VCaP (cell line): ENCODE data around the gene ARHGAP4.
A peak's percentile ranks its signal among the peaks of the same experiment; 100 is the strongest.

Experiments
- H3K27ac ChIP-seq: fragments of 450-650 bp; 2 replicates; pipeline ENCODE4 v1.5.1; 2017
- TF ChIP-seq, protein P1 (sequence below): fragments of 450-650 bp; conservative IDR thresholded peaks from 2 replicates; pipeline ENCODE4 v1.5.1; 2017; ENCODE audit warnings: mild to moderate bottlenecking, moderate library complexity

The ARHGAP4 gene

DNA sequence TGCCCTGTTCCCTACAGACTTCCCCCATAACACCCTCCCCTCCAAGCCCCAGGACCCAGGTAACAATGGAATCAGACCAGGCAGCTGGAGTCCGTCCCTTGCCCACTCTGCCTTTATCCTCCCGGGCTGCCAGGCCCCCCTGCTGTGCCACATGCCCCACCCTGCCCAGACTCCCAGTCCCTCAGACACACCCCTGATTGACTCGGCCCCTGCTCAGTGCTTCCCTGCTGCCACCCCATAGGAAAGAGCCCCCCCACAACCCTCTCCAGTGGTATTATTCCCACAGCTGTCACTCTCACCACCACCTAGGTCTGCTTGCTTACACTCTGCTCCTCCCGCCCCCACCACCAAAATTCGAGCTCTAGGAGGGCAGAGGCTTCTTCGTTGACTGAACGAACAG is 13.5 kb upstream of the ARHGAP4 start:
- TF ChIP-seq, protein P1, sequence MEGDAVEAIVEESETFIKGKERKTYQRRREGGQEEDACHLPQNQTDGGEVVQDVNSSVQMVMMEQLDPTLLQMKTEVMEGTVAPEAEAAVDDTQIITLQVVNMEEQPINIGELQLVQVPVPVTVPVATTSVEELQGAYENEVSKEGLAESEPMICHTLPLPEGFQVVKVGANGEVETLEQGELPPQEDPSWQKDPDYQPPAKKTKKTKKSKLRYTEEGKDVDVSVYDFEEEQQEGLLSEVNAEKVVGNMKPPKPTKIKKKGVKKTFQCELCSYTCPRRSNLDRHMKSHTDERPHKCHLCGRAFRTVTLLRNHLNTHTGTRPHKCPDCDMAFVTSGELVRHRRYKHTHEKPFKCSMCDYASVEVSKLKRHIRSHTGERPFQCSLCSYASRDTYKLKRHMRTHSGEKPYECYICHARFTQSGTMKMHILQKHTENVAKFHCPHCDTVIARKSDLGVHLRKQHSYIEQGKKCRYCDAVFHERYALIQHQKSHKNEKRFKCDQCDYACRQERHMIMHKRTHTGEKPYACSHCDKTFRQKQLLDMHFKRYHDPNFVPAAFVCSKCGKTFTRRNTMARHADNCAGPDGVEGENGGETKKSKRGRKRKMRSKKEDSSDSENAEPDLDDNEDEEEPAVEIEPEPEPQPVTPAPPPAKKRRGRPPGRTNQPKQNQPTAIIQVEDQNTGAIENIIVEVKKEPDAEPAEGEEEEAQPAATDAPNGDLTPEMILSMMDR, result no peak

DNA sequence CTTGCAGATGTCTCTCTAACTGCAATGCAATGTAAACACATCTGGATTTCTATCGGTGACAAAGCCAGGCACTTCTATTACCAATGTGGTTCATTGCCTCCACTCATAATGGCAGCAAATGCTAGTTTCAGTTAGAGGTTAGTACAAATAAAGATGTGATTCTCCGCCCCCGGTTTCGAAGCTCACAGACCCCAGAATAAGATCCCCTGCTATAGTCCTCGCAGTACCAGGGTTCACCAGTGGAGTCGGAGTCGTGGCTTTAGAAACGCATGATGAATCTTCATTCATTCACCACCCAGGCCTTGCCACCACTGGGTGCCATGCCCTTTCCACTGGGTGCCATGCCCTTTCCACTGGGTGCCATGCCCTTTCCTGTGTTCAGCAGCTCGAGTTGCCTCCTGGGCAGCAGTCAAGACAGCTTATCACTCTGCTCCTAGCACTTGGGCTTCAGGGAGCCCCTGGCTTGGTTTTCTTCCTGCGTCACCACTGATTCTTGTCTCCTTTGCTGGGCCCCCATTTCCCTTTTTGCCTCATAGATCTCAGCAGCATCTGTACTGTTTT is 12.2 kb upstream of the ARHGAP4 start:
- TF ChIP-seq, protein P1, result no peak
- no peak overlapping the region for H3K27ac ChIP-seq

More for the DNA sequence above, 13.5 kb upstream of the ARHGAP4 start:
- H3K27ac ChIP-seq, result no peak overlapping the region

DNA sequence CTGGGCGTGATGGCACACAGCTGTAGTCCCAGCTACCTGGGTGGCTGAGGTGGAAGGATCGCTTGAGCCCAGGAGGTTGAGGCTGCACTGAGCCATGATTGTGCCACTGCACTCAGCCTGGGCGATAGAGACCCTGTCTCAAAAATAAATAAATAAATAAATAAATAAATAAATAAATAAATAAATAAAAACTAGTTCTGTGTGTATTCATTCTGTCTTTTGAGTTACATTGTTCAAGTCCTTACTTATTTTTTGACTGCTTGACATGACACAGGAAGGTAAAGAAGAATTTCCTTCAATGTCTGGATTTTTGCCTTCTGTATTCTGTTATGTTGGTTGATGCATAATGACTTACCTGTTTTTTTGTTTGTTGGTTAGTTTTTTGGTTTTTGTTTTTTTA is 11.0 kb upstream of the ARHGAP4 start:
- no peak overlapping the region for H3K27ac ChIP-seq
- TF ChIP-seq, protein P1, result no peak

DNA sequence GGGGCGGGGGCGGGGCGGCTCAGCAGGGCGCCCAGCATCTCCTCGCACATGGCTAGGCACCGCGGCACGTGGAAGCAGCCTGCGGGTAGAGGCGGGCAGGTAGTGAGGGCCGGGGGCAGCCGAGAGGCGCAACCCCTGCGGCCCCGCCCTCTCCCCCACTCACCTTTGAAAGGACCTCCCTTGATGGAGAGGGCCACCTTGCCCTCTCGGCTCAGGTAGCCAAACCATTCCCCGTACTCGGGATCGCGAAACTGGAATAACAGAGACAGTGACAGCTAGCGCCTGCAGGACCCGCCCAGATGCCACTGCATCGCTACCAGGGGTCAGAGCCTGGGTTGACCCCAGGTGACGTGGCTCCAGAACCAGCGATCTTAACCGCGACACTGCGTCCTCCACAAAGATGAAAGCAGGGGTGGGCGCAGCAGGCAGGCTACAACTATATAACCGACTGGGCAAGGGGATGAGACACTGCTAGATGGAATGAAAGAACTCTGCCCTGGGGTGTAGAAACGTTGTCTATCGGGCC is 9.3 kb upstream of the ARHGAP4 start:
- peak overlapping the region; percentile 81 for H3K27ac ChIP-seq
- TF ChIP-seq, protein P1, result no peak

DNA sequence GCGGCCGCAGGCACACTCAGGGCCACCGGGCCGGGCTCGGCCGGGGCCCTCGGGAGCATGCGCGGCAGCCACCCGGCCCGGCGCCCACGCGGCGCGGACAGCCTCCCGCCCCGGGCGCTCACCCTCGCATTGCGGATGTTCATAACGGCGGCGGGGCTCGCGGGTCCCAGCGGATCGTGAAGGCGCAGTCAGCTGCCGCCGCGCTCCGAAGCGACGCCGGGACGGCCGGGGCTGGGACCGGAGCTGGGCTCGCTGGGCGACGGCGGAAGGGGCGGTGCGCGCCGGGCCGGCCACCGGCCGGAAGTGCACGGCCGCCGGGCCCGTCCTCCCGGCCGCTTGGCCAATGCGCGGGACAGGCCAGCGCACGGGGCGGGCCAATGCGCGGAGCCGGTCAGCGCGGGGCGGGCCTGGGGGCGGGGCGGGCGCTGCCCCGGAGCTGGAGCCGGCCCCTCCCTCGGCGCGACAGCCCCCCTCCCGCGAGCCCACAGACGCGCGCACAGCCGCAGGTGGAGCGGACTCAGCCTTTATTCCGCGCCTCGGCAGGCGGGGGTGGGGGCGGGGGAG is 8.8 kb upstream of the ARHGAP4 start, which contains the start of gene NAA10:
Gene NAA10 (minus strand): TSS at position 276 of the 564 bp plus-strand sequence. CDS start 133 bp downstream, at position 143.
- TF ChIP-seq, protein P1, result no peak
- peak within 1 kb of the TSS; percentile 81 for H3K27ac ChIP-seq

DNA sequence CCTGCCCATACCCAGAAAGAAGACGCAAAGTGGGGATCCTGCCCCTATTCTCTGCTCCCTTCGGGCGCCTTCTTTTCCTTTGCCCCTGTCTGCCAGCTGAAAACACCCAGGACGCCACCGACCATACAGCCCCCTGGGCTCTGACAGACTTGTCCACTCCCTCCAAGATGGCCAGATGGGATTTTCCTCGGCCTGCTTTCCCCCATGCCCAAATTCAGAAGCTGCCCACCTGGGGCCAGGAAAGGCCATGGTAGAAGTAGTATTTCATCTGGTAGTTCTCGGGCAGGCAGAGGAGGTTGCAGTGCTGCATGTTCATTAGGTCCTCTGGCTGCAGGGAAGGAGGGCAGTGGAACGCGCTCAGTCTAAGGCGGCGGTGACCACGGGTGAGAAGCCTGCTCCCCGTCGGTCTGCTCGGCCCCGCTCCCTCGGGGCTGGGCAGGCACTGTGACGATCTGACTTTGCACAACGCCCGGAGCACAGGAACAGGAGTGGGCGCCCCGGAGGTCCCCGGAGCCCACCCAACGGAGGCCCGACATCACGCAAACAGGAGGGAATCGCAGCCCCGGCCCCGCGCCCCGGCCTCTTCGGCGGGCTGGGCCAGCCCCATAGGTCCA is 8.2 kb upstream of the ARHGAP4 start:
- peak overlapping the region; percentile 81 for H3K27ac ChIP-seq
- TF ChIP-seq, protein P1, result no peak

DNA sequence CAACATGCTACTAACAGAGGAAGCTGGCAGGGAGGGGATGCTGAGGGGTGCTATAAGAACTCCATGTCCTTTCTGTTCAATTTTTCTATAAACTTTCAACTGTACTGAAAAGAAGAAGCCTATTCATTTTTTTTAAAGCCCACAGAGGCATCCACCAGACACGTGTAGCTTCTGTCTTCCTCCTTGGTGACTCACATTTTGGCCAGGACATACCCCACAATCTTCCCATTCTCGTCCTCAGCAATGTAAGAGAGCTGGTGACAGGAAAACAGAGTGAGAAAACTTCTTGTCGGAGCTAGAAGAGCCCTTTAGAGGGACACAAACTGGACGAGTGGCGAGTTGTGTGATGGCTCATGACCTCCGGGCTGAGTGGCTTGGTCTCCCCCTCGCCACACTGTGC is 7.7 kb upstream of the ARHGAP4 start:
- H3K27ac ChIP-seq, result peak overlapping the region; percentile 81
- TF ChIP-seq, protein P1, result no peak
